ENCODE data around the gene MAP2K5.

MAP2K5 gene

DNA sequence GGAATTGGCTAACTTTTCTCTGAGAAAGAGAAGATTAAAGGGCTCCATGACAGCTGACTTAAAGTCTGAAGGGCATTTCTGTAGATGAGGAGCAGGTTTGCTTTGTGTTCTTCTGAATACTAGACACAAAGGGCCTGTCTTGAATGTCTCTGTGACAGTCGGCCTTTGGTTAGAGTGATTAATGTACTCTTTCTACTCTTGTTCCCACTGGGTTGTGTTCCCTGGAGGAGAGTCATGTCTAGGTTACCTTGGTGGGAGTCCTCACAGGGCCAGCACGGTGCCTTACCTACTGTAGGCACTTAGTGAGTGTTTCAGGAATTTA lies 66.1 kb downstream of the MAP2K5 start:
- no peaks in the 10 kb centered on the region for H3K9me3 ChIP-seq (ENCODE audit: low read length)
- H3K36me3 ChIP-seq (ENCODE audit: insufficient read depth, low read length): peaks cover 7% of the 10 kb centered on the region; the same call in 1 of the 2 replicates
- H3K4me3 ChIP-seq (ENCODE audit: low read depth, low read length, poor library complexity, severe bottlenecking): no peak overlapping the region
- no peak for TF ChIP-seq EZH2 (IDR thresholded peaks at IDR 0.05; ENCODE audit: borderline replicate concordance, low read length)
- TF ChIP-seq, protein P1, sequence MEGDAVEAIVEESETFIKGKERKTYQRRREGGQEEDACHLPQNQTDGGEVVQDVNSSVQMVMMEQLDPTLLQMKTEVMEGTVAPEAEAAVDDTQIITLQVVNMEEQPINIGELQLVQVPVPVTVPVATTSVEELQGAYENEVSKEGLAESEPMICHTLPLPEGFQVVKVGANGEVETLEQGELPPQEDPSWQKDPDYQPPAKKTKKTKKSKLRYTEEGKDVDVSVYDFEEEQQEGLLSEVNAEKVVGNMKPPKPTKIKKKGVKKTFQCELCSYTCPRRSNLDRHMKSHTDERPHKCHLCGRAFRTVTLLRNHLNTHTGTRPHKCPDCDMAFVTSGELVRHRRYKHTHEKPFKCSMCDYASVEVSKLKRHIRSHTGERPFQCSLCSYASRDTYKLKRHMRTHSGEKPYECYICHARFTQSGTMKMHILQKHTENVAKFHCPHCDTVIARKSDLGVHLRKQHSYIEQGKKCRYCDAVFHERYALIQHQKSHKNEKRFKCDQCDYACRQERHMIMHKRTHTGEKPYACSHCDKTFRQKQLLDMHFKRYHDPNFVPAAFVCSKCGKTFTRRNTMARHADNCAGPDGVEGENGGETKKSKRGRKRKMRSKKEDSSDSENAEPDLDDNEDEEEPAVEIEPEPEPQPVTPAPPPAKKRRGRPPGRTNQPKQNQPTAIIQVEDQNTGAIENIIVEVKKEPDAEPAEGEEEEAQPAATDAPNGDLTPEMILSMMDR (IDR thresholded peaks at IDR 0.05; ENCODE audit: low read length): no peak
- H4K20me1 ChIP-seq (ENCODE audit: insufficient read depth, low read length): no peaks in the 10 kb centered on the region
- H3K9me2 ChIP-seq (ENCODE audit: low read depth, low read length): no peaks in the 10 kb centered on the region
- no peak overlapping the region for H2AFZ ChIP-seq (ENCODE audit: low read length)
- H3K27me3 ChIP-seq (ENCODE audit: insufficient read depth, low read length): no peaks in the 10 kb centered on the region
- no peak overlapping the region for H3K4me2 ChIP-seq (ENCODE audit: low read length)
- no peak overlapping the region for H3K27ac ChIP-seq (ENCODE audit: low read depth, low read length, poor library complexity, severe bottlenecking)
- H3K9ac ChIP-seq (ENCODE audit: low read length): no peak overlapping the region
- no peaks in the 10 kb centered on the region for H3F3A ChIP-seq (ENCODE audit: insufficient read depth, low read length)
- no peaks in the 10 kb centered on the region for H3K4me1 ChIP-seq (ENCODE audit: insufficient read depth, low read length, severe bottlenecking)
- no peaks in the 10 kb centered on the region for H3K79me2 ChIP-seq (ENCODE audit: insufficient read depth, low read length)

DNA sequence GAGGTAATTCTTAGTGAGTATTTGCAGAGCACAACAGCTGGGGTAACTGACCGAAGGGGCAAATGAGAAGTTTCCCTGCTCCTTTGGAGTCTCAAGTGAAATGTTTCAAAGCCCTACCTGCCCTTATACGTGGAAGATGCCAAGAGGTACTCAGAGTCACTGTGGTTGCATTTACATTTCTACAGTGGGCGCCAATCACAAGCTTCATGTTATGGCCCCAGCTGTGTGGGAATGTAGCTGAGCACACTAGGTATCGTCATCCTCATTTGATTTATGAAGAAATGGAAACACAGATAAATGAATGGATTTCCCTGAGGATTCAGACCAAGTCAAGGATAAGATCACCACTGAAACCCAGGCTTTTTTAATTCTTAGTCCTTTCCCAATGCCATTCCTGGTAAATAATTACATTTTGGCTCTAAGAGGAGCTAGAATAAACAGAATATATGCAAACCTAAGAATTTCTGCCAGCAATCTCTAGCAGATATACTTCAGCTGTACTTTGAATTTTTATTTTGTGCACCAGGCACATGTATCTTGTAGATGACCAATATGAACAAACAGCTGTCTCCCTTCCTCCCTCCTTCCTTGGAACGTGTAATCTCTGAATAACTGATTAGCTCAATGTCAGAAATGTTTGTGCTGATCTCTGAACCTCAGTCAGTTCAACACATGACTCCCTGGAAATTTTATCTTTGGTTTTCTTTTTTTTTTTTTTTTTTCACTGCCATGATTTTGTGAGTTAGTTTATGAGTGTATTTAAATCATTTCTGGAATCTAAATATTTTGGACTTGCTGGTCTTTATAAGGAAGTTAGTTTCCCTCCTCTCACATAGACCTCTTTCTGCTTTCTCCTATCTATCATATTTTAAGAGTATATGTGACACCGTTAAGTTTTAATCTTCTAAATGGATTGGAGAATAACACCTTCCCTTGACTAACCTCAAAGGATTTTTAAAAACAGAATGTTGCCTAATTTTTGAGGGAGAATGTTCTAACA lies 69.2 kb downstream of the MAP2K5 start:
- no peaks in the 10 kb centered on the region for H3K4me1 ChIP-seq (ENCODE audit: insufficient read depth, low read length, severe bottlenecking)
- peaks cover 4% of the 10 kb centered on the region; the same call in 1 of the 2 replicates for H3K36me3 ChIP-seq (ENCODE audit: insufficient read depth, low read length)
- H2AFZ ChIP-seq (ENCODE audit: low read length): no peak overlapping the region

DNA sequence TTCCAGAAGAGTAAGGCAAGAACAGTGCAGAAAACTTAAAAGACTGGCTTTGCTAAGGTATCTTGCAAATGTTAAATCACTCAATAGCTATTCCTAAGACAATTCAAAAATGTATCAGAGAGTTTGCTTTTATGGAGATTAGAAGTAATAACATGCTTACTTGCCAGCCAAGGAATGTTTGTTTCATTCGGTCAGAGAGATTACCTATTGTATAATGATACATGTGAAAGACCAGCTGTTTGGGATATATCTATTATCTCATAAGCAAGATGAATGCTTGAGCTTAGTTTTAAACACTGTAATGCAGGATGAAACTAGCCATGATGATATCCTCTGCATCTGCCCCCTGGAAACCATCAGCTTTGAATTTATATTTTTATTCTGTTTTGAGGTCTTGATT lies 70.7 kb downstream of the MAP2K5 start:
- H3K27ac ChIP-seq (ENCODE audit: low read depth, low read length, poor library complexity, severe bottlenecking): no peak overlapping the region
- no peaks in the 10 kb centered on the region for H3K9me2 ChIP-seq (ENCODE audit: low read depth, low read length)
- H3K4me1 ChIP-seq (ENCODE audit: insufficient read depth, low read length, severe bottlenecking): no peaks in the 10 kb centered on the region
- no peaks in the 10 kb centered on the region for H3K27me3 ChIP-seq (ENCODE audit: insufficient read depth, low read length)
- no peaks in the 10 kb centered on the region for H3K79me2 ChIP-seq (ENCODE audit: insufficient read depth, low read length)
- no peaks in the 10 kb centered on the region for H3K9me3 ChIP-seq (ENCODE audit: low read length)
- no peak overlapping the region for H3K4me3 ChIP-seq (ENCODE audit: low read depth, low read length, poor library complexity, severe bottlenecking)
- no peak overlapping the region for H3K9ac ChIP-seq (ENCODE audit: low read length)
- H3K4me2 ChIP-seq (ENCODE audit: low read length): no peak overlapping the region
- H3F3A ChIP-seq (ENCODE audit: insufficient read depth, low read length): no peaks in the 10 kb centered on the region
- H3K36me3 ChIP-seq (ENCODE audit: insufficient read depth, low read length): peaks cover 4% of the 10 kb centered on the region; the same call in 1 of the 2 replicates
- no peak overlapping the region for H2AFZ ChIP-seq (ENCODE audit: low read length)
- no peaks in the 10 kb centered on the region for H4K20me1 ChIP-seq (ENCODE audit: insufficient read depth, low read length)
- TF ChIP-seq, protein P1 (IDR thresholded peaks at IDR 0.05; ENCODE audit: low read length): no peak
- no peak for TF ChIP-seq EZH2 (IDR thresholded peaks at IDR 0.05; ENCODE audit: borderline replicate concordance, low read length)

More for the DNA sequence above, 69.2 kb downstream of the MAP2K5 start:
- no peak overlapping the region for H3K9ac ChIP-seq (ENCODE audit: low read length)
- H3K27me3 ChIP-seq (ENCODE audit: insufficient read depth, low read length): no peaks in the 10 kb centered on the region
- H3K4me3 ChIP-seq (ENCODE audit: low read depth, low read length, poor library complexity, severe bottlenecking): no peak overlapping the region
- H3K9me3 ChIP-seq (ENCODE audit: low read length): no peaks in the 10 kb centered on the region
- no peak overlapping the region for H3K4me2 ChIP-seq (ENCODE audit: low read length)
- H3K79me2 ChIP-seq (ENCODE audit: insufficient read depth, low read length): no peaks in the 10 kb centered on the region
- H3K9me2 ChIP-seq (ENCODE audit: low read depth, low read length): no peaks in the 10 kb centered on the region
- H3K27ac ChIP-seq (ENCODE audit: low read depth, low read length, poor library complexity, severe bottlenecking): no peak overlapping the region
- no peak for TF ChIP-seq EZH2 (IDR thresholded peaks at IDR 0.05; ENCODE audit: borderline replicate concordance, low read length)
- TF ChIP-seq, protein P1 (IDR thresholded peaks at IDR 0.05; ENCODE audit: low read length): no peak
- H3F3A ChIP-seq (ENCODE audit: insufficient read depth, low read length): no peaks in the 10 kb centered on the region
- H4K20me1 ChIP-seq (ENCODE audit: insufficient read depth, low read length): no peaks in the 10 kb centered on the region

All from OCI-LY1 (cell line).